ENCODE results near the gene ATP6AP2.

DNA sequence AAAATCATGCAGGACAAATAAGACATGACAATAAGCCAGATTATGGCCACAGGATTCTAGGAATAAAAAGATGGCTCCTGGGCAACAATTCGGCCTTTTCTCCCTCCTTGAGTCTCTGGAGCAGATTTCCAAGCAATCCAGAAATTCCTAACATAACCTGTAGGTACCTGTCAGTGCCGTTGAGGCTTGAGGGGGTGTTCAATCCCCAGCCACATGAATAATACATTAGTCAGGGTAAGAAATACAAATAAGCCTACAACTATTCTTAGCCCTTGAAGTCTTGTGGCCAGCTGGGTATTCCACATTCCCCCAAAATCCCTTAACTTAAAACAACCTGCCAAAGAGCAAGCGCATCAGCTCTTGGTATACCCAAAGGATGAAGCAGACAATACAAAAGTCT lies 56.9 kb downstream of the ATP6AP2 start:
- TF ChIP-seq TCF12 (IDR thresholded peaks at IDR 0.05) (no peak), NFIC (IDR thresholded peaks at IDR 0.05; ENCODE audit: borderline replicate concordance) (no peak), POLR2AphosphoS5 (IDR thresholded peaks at IDR 0.05; ENCODE audit: low read depth, low read length) (no peak), TEAD4 (IDR thresholded peaks at IDR 0.05; ENCODE audit: borderline replicate concordance, insufficient read depth) (no peak), EP300 (IDR thresholded peaks at IDR 0.05; ENCODE audit: borderline replicate concordance in 1 of 2, low read depth in 1 of 2, low read length in 1 of 2) (no peak), YY1 (IDR thresholded peaks at IDR 0.05; ENCODE audit: low read depth) (no peak), MXI1 (IDR thresholded peaks at IDR 0.05; ENCODE audit: low read depth, low read length) (no peak), RXRA (IDR thresholded peaks at IDR 0.05; ENCODE audit: borderline replicate concordance, low read depth) (no peak), RCOR1 (IDR thresholded peaks at IDR 0.05; ENCODE audit: low read length) (no peak), RAD21 (IDR thresholded peaks at IDR 0.05; ENCODE audit: low read length) (no peak), SIN3A (IDR thresholded peaks at IDR 0.05; ENCODE audit: borderline replicate concordance, low read depth, low read length) (no peak), ZBTB33 (IDR thresholded peaks at IDR 0.05; ENCODE audit: borderline replicate concordance, low read depth) (no peak), GATA2 (CRISPR knock-in tag; IDR thresholded peaks at IDR 0.05) (no peak)
- TF ChIP-seq, protein P1, sequence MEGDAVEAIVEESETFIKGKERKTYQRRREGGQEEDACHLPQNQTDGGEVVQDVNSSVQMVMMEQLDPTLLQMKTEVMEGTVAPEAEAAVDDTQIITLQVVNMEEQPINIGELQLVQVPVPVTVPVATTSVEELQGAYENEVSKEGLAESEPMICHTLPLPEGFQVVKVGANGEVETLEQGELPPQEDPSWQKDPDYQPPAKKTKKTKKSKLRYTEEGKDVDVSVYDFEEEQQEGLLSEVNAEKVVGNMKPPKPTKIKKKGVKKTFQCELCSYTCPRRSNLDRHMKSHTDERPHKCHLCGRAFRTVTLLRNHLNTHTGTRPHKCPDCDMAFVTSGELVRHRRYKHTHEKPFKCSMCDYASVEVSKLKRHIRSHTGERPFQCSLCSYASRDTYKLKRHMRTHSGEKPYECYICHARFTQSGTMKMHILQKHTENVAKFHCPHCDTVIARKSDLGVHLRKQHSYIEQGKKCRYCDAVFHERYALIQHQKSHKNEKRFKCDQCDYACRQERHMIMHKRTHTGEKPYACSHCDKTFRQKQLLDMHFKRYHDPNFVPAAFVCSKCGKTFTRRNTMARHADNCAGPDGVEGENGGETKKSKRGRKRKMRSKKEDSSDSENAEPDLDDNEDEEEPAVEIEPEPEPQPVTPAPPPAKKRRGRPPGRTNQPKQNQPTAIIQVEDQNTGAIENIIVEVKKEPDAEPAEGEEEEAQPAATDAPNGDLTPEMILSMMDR (IDR thresholded peaks at IDR 0.05): no peak
